ENCODE measurements around the gene CARD19.

DNA sequence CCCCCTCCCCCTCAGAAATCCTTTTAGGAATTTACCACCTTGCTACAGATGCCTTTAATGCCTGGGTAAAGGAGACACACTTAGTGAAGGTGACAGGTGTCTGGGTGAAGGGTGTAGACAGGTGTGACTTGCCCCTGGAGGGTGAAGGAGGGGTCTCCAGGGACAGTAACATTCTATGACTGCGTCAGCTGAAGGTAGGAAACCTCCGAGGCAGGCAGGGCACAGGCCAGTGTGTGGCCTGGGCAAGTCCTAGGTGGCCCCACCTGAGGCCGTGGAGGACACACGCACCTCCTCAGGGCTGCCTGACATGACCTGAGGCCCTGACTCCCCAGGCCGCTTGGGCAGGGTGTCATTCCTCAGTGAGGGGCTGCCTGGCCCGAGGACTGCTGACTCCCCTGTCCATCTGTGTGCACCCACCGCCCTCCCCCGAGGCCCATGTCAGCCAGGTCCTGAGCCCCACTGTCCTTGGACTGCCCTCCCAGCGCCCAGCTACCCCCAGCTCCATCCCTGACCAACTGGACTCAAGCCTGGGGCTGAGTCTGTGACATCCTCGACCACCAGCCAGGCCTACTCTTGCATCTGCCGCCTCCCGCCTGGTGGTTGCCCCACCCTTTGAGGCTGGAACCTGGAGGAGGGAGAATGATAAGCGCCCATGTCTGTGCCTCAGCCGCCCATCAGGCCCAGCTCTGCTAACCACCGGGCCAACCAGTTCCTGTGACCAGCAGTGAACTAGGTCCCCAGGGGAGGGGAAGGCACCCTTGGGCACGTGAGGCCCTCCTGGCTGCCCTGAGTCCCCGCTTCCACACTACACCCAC is 18.4 kb downstream of the CARD19 start:
- TF ChIP-seq, protein P1, sequence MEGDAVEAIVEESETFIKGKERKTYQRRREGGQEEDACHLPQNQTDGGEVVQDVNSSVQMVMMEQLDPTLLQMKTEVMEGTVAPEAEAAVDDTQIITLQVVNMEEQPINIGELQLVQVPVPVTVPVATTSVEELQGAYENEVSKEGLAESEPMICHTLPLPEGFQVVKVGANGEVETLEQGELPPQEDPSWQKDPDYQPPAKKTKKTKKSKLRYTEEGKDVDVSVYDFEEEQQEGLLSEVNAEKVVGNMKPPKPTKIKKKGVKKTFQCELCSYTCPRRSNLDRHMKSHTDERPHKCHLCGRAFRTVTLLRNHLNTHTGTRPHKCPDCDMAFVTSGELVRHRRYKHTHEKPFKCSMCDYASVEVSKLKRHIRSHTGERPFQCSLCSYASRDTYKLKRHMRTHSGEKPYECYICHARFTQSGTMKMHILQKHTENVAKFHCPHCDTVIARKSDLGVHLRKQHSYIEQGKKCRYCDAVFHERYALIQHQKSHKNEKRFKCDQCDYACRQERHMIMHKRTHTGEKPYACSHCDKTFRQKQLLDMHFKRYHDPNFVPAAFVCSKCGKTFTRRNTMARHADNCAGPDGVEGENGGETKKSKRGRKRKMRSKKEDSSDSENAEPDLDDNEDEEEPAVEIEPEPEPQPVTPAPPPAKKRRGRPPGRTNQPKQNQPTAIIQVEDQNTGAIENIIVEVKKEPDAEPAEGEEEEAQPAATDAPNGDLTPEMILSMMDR (conservative IDR thresholded peaks at IDR 0.05) = no peak
- no peak for TF ChIP-seq ZFX (IDR thresholded peaks at IDR 0.05)

All from C4-2B (cell line).